Hypothalamus (tissue), 51 donors: Measurements from ENCODE around the gene ARHGAP40.

ENCODE experiments used
- DNase-seq, 51 donors: peaks; one replicate each; lab custom pipeline; 2025; lab: John Stamatoyannopoulos, UW

ARHGAP40 gene

GRCh38 chr20:38601216-38602184, at the start of gene ARHGAP40:
TSS of gene ARHGAP40 (plus strand) at chr20:38601809.
- DNase-seq = no peak

- no peak for DNase-seq
Measured at GRCh38 chr20:38554986-38555385, 46.6 kb upstream of the ARHGAP40 start.

- no peak for DNase-seq
Measured at GRCh38 chr20:38555395-38555794, 46.2 kb upstream of the ARHGAP40 start.

GRCh38 chr20:38557174-38557573, 44.4 kb upstream of the ARHGAP40 start:
- DNase-seq = no peak

DNA sequence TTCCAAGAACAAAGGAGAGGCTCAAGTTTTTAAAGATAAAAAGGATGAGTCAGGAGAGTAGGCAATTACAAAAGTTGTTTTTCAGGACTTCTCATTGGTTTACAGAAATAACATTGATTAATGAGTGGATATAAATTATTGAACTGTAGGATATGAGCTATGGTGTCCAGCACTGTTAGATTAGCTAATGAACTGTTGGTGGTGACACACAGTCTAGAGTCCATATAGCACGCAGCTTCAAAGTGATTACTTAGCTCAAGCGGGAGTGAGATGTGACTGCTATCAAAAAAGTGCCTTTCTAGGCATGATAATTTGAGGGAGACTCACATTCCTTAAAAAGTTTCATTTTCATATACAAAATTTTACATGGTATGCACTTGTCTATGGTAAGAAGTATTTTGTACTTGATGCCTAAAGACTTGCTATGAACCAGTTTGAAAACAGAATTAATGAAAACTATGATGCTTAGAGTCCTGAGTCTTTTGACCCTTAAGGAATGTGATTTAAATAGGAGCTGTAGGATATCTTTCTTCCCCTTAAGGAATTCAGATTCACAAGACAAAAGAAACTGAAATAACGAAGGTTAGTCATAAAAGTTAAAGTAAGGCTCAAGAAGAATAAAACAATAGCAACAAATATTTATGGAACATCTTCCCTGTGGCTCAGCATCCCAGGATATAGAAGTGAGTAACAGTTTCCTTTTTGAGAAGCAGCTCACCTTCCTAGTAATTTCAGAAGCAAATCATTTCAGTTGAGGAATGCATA, 42.8 kb upstream of the ARHGAP40 start:
- DNase-seq = no peak

GRCh38 chr20:38559764-38560163, 41.8 kb upstream of the ARHGAP40 start:
- no peak for DNase-seq

- DNase-seq = no peak
Measured at GRCh38 chr20:38563802-38564431, 37.7 kb upstream of the ARHGAP40 start.

DNA sequence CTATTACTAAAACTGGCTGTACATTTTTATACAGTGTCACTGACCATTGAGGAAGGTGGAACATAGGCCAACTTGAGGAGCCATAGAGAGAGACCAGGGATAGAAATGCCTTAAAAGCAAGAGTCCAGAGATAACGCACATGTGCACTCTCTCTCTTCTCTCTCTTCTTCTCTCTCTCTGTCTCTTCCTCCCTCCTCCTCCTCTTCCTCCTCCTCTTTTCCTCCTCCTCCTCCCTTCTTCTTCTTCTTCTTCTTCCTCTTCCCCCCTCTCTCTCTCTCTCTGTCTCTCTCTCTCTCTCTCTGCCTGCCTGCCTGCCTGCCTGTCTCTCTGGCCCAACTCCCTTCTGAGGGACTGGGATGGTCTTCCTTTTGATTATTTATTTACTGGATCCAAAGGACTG, 36.9 kb upstream of the ARHGAP40 start:
- DNase-seq = no peak

GRCh38 chr20:38566036-38566598, 35.5 kb upstream of the ARHGAP40 start:
- no peak for DNase-seq

DNA sequence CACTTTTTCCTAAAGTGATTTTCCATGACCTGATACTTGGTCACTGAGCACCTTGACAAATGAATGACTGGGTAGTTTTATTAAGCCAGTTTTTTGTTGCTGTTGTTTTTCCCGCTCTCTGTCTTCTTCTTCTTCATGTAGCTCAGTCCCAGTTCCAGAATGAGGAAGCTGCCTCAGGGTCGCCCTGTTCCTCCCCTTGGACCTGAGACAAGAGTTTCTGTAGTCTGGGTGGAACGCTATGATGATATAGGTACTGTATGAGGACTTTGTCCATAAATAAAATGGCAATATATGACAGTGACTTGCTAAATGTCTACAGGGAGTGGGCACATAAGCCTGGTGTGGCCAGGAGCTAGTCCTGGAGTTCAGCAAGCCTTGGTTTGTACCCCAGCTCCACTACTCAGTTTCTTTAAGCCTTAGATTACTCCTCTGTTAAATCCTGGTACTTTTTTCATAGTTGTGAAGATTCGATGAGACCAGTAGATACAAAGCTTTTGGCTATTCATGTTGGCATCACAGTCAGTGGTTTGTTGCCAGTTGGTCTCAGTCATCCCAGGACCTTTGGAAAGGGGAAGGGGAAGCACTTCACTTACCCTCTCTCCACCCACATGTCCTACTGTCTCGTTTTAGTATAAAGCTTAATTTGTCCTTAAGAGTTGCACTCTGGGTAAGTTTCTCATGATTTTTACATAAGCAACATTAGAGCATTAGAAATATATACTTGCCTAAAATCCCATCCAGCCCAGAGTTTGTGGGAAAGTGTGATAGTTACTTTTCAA, 31.7 kb upstream of the ARHGAP40 start:
- no peak for DNase-seq

DNA sequence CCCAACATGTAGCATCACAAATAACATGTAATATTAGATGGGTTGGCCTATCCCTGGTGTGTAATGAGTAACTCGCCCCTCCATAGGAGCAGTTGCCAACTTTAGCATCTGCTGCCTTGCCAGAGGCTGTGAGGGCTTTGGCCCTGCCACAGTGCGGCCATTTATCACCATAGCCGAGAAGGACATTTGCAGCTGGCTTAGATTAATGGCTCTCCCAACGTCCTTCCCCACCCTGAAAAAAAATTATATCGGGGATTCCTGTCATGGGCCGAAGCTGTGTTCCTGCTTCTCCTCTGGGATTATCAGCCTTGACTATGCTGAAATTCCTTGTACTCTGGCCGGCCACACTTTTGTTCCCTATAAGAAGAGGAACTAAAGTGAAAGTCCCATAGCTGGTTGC, 28.2 kb upstream of the ARHGAP40 start:
- DNase-seq = peak in 9 of 51 donors; percentile 2 to 34 (median 23)

DNA sequence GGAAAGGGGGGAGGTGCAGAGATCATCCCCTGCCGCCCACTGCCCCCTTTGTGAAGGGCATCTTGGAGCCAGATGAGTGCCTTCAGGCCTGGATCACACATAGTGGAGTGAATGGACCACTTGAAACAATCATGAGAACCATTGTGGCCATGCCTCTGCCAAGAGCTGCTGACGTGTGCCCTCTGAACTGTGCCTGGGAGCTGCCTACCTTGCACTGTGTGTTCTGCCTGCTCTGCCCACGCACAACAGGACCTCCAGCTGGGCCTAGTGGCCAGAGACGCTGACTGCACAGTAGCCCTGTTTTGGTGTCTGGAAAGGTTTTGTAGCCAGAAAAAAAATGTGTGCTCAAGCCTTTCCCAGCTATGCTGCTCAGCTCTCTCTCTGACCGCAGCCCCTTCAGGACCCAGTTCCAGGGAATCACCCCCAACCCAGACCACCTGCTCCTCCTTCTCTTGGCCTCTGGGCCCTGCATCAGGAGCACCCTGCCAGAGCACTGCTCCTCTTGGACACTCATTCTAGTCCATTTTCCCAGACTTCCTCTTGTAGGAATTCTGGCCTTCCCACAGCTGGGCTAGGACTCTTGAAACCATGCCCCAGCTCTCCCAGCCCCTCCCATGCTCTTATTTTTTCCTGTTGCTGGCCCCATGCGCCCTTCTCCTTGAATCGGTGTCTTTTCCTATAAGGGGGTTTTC, 22.2 kb upstream of the ARHGAP40 start:
- DNase-seq = no peak

DNA sequence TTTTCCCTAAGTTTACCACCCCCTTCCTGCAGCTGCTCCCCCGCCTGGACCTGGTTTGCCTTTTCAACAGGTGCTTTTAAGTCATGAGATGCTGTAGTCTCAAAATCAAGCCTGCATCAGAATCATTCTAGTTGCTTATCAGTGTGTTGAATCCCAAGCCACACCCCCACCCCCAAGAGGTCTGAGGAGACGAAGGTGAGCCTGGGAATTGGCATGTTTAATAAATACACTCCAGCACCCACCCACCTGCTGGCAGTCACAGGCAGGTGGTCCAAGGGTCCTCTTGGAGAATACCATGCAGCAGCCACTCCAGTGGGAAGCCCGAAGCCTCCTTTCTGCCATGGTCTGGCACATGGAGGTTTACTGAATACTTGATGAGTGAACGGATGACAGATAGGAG, 21.7 kb upstream of the ARHGAP40 start:
- DNase-seq = no peak

DNA sequence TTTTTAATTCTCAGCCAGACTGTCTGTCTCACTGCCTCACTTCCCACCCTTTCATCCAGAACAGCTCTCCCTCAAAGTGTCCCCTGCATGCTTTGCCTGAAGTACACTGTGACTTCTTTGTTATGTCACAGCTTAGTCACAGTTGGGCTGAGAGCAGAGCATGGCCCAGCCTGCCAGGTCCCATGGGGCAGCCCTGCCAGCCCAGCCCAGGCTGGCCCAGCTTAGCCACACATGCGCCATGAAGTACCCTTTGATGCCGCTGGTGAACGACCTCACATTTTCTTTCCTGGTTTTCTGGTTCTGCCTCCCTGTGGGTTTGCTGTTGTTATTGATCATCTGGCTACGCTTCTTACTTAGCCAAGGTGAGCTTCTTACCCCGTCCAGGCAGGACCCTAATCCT, 20.6 kb upstream of the ARHGAP40 start, which contains the start of gene ADIG:
Gene ADIG (plus strand): TSS at position 185 of the 400 bp plus-strand sequence. CDS start 54 bp downstream, at position 239.
- peak in 42 of 51 donors; percentile 6 to 82 (median 52) for DNase-seq

- DNase-seq = no peak
Measured at GRCh38 chr20:38581830-38582358, 19.7 kb upstream of the ARHGAP40 start.

DNA sequence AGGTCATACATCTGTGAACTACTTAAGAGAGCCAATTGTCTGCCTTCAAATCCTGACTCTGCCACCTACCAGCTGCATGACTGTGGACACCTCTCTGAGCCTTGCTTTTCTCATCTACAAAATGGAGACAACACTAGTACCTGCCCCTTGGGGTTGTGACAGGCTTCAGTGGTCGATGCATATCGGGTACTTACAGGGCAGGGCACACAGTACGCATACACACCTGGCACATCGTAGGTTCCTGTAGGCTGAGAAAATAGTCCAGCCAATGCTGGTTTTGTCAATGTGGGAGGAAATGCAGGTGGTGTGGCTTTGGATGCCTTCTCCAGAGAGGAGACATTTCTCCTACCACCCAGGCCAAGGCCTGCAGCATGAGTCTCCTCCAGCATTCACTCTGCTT, 18.3 kb upstream of the ARHGAP40 start:
- DNase-seq = no peak

- no peak for DNase-seq
Measured at GRCh38 chr20:38584099-38584763, 17.4 kb upstream of the ARHGAP40 start.

GRCh38 chr20:38585404-38586180, 16.0 kb upstream of the ARHGAP40 start:
- DNase-seq = no peak
